Measurements from ENCODE around the gene MBOAT2.

DNA sequence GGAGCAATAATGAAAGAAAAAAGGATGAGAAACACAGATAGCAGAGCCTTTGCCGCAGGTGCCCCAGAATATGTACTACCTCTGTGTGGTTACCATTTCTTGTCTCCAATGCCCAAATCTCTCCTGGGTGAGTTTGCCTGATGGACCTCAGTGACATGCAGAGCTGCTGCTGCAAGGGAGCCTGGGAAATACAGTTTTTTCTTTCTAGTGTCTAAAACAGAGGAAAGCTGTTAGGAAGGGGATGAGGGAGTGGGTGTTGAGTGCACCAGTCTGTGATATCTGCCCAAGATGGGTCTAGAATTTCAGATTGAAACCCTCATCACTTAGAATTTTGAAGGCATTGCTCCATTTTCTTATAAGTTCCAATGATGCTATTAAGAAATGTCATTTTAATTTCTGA, 9.9 kb upstream of the MBOAT2 start:
- TF ChIP-seq, protein P1, sequence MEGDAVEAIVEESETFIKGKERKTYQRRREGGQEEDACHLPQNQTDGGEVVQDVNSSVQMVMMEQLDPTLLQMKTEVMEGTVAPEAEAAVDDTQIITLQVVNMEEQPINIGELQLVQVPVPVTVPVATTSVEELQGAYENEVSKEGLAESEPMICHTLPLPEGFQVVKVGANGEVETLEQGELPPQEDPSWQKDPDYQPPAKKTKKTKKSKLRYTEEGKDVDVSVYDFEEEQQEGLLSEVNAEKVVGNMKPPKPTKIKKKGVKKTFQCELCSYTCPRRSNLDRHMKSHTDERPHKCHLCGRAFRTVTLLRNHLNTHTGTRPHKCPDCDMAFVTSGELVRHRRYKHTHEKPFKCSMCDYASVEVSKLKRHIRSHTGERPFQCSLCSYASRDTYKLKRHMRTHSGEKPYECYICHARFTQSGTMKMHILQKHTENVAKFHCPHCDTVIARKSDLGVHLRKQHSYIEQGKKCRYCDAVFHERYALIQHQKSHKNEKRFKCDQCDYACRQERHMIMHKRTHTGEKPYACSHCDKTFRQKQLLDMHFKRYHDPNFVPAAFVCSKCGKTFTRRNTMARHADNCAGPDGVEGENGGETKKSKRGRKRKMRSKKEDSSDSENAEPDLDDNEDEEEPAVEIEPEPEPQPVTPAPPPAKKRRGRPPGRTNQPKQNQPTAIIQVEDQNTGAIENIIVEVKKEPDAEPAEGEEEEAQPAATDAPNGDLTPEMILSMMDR (IDR thresholded peaks at IDR 0.05), result no peak
- TF ChIP-seq POLR2A (IDR thresholded peaks at IDR 0.05), result no peak
